ENCODE data around the gene GPR143. TPM values are rescaled to one million over a fixed set of nuclear protein-coding genes. Genes with fewer than 3 reads are reported as not detected.

Gene GPR143
- polyA plus RNA-seq, 1 experiment: 0.10 TPM

GRCh38 chrX:9802737-9803136 is 37.1 kb upstream of the GPR143 start:
- H3K27ac ChIP-seq (ENCODE audit: low read depth, low read length): no peak overlapping the region
- DNase-seq (ENCODE audit: low read depth, low spot score): no peak
- CTCF ChIA-PET: no interaction called here
- POLR2A ChIA-PET: no interaction called here
- H3K27me3 ChIP-seq (ENCODE audit: control insufficient read depth, insufficient read depth, low read length): no peaks in the 10 kb centered on the region
- peaks cover 8% of the 10 kb centered on the region; the same call in 1 of the 2 replicates for H3K9me3 ChIP-seq (ENCODE audit: control insufficient read depth, insufficient read depth, low read length)
- TF ChIP-seq CTCF (IDR thresholded peaks at IDR 0.05; ENCODE audit: low read depth, low read length): no peak
- no peak overlapping the region for H3K4me3 ChIP-seq (ENCODE audit: low read depth, low read length)

- H3K27me3 ChIP-seq (ENCODE audit: control insufficient read depth, insufficient read depth, low read length): no peaks in the 10 kb centered on the region
- TF ChIP-seq CTCF (IDR thresholded peaks at IDR 0.05; ENCODE audit: low read depth, low read length): no peak
- POLR2A ChIA-PET: no interaction called here
- CTCF ChIA-PET: no interaction called here
- peaks cover 8% of the 10 kb centered on the region; the same call in 1 of the 2 replicates for H3K9me3 ChIP-seq (ENCODE audit: control insufficient read depth, insufficient read depth, low read length)
- no peak overlapping the region for H3K27ac ChIP-seq (ENCODE audit: low read depth, low read length)
- DNase-seq (ENCODE audit: low read depth, low spot score): no peak
- H3K4me3 ChIP-seq (ENCODE audit: low read depth, low read length): no peak overlapping the region
Observed at GRCh38 chrX:9797384-9798360, 32.0 kb upstream of the GPR143 start.

DNA sequence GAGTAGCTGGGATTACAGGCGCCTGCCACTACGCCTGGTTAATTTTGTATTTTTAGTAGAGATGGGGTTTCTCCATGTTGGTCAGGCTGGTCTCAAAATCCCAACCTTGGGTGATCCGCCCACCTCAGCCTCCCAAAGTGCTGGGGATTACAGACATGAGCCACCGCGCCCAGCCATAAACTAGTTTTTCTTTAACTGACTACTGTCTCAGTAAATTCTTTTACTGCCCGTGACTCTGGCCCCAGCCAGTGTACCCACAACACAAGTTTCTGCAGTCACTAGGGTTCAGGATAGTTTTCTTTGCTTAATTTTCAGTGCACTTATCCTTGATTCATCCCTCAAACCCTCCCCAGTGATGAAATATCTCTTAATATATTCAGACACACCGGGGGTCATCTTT is 28.8 kb upstream of the GPR143 start:
- Histone ChIP-seq H3K4me3 (ENCODE audit: low read depth, low read length) (no peak overlapping the region), H3K9me3 (ENCODE audit: control insufficient read depth, insufficient read depth, low read length) (no peaks in the 10 kb centered on the region), H3K27me3 (ENCODE audit: control insufficient read depth, insufficient read depth, low read length) (no peaks in the 10 kb centered on the region), H3K27ac (ENCODE audit: low read depth, low read length) (no peak overlapping the region)
- ChIA-PET POLR2A (no interaction called here), CTCF (no interaction called here)
- no peak for TF ChIP-seq CTCF (IDR thresholded peaks at IDR 0.05; ENCODE audit: low read depth, low read length)
- no peak for DNase-seq (ENCODE audit: low read depth, low spot score)

GRCh38 chrX:9790866-9791265 is 25.2 kb upstream of the GPR143 start:
- H3K4me3 ChIP-seq (ENCODE audit: low read depth, low read length): no peak overlapping the region
- H3K27me3 ChIP-seq (ENCODE audit: control insufficient read depth, insufficient read depth, low read length): peaks cover 6% of the 10 kb centered on the region
- CTCF ChIA-PET: interaction anchor here (1.4 kb wide), 1 partner anchor 329 kb away, joined by 7 read pairs; no protein-coding TSS in a partner anchor
- H3K9me3 ChIP-seq (ENCODE audit: control insufficient read depth, insufficient read depth, low read length): no peaks in the 10 kb centered on the region
- DNase-seq (ENCODE audit: low read depth, low spot score): no peak
- no peak overlapping the region for H3K27ac ChIP-seq (ENCODE audit: low read depth, low read length)
- TF ChIP-seq CTCF (IDR thresholded peaks at IDR 0.05; ENCODE audit: low read depth, low read length): no peak
- POLR2A ChIA-PET: interaction anchor here (0.5 kb wide), 2 partner anchors 33 to 168 kb away, joined by 5 read pairs; no protein-coding TSS in a partner anchor

DNA sequence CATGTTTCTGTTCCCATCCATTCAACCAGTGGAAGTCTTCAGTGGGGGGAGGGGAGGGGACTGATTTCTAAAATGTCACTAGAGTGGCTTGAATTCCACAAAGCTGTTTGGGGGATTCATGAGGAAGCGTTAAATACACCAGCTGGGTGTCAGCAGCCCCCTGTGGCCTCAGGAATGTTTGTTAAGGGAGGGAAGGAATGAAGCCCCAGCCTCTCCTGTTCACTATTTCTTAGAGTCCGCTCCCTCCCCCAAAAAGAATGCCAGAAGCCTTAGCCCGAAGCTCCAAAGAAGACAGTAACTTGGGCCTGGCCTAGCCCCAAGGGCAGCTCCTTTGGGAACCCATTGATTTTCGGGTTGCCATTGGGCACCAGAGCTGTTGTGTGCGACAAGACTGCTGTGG is 23.9 kb upstream of the GPR143 start:
- H3K27me3 ChIP-seq (ENCODE audit: control insufficient read depth, insufficient read depth, low read length): peaks cover 15% of the 10 kb centered on the region
- TF ChIP-seq CTCF (IDR thresholded peaks at IDR 0.05; ENCODE audit: low read depth, low read length): no peak
- H3K4me3 ChIP-seq (ENCODE audit: low read depth, low read length): no peak overlapping the region
- no peak overlapping the region for H3K27ac ChIP-seq (ENCODE audit: low read depth, low read length)
- ChIA-PET POLR2A (no interaction called here), CTCF (interaction anchor here (1.4 kb wide), 1 partner anchor 331 kb away, joined by 7 read pairs; no protein-coding TSS in a partner anchor)
- H3K9me3 ChIP-seq (ENCODE audit: control insufficient read depth, insufficient read depth, low read length): no peaks in the 10 kb centered on the region
- no peak for DNase-seq (ENCODE audit: low read depth, low spot score)

Measured in AG04450 (cell line).